NCI-H345 (cell line): Measurements from ENCODE around the gene KIF7.

Experiments used
- DNase-seq: peaks from one replicate; lab custom pipeline; 2025; lab: John Stamatoyannopoulos, UW

Gene KIF7

GRCh38 chr15:89649013-89649625 lies 6.1 kb downstream of the KIF7 start:
- no peak for DNase-seq

GRCh38 chr15:89648106-89649012 lies 6.9 kb downstream of the KIF7 start:
- DNase-seq = no peak

GRCh38 chr15:89647191-89647851 lies 7.9 kb downstream of the KIF7 start:
- peak; percentile 48 for DNase-seq

GRCh38 chr15:89646416-89647141 lies 8.7 kb downstream of the KIF7 start:
- DNase-seq = no peak

GRCh38 chr15:89645680-89646079 lies 9.6 kb downstream of the KIF7 start:
- no peak for DNase-seq

- DNase-seq = no peak
Observed at GRCh38 chr15:89642106-89642505, 13.2 kb downstream of the KIF7 start.

- DNase-seq = no peak
Observed at GRCh38 chr15:89641053-89641452, 14.2 kb downstream of the KIF7 start.

GRCh38 chr15:89640245-89640644 lies 15.0 kb downstream of the KIF7 start:
- no peak for DNase-seq

- no peak for DNase-seq
Observed at GRCh38 chr15:89633585-89633984, 21.7 kb downstream of the KIF7 start.

- no peak for DNase-seq
Observed at GRCh38 chr15:89632563-89633430, 22.5 kb downstream of the KIF7 start.

GRCh38 chr15:89631902-89632264 lies 23.4 kb downstream of the KIF7 start:
- no peak for DNase-seq

GRCh38 chr15:89630974-89631901 lies 24.0 kb downstream of the KIF7 start:
- DNase-seq = no peak

- DNase-seq = no peak
Observed at GRCh38 chr15:89630260-89630659, 25.0 kb downstream of the KIF7 start.

- DNase-seq = no peak
Observed at GRCh38 chr15:89629829-89630228, 25.4 kb downstream of the KIF7 start.

GRCh38 chr15:89628806-89629715 lies 26.2 kb downstream of the KIF7 start:
- no peak for DNase-seq

- no peak for DNase-seq
Observed at GRCh38 chr15:89628301-89628700, 27.0 kb downstream of the KIF7 start.

GRCh38 chr15:89627256-89627970 lies 27.9 kb downstream of the KIF7 start:
- DNase-seq = no peak

GRCh38 chr15:89625716-89626115 lies 29.6 kb downstream of the KIF7 start:
- DNase-seq = no peak
